UCSD-AML1 (cell line): Measurements from ENCODE around the gene AQP5.

Experiments used
- DNase-seq: peaks from one replicate; lab custom pipeline; 2025; ENCODE audit not compliant: unreplicated experiment; lab: John Stamatoyannopoulos, UW

The AQP5 gene

GRCh38 chr12:49961111-49961922 lies at the start of gene AQP5:
Gene AQP5 (plus strand): TSS chr12:49961872. CDS start chr12:49962018, 146 bp downstream.
- no peak for DNase-seq

- DNase-seq, result no peak
Measured at GRCh38 chr12:49912345-49913255, 49.1 kb upstream of the AQP5 start.

GRCh38 chr12:49916129-49916919 lies 45.3 kb upstream of the AQP5 start:
- no peak for DNase-seq

GRCh38 chr12:49917166-49917787 lies 44.4 kb upstream of the AQP5 start:
- DNase-seq, result no peak

- no peak for DNase-seq
Measured at GRCh38 chr12:49917788-49918173, 43.9 kb upstream of the AQP5 start.

- DNase-seq, result no peak
Measured at GRCh38 chr12:49920241-49920914, 41.3 kb upstream of the AQP5 start.

- DNase-seq, result no peak
Measured at GRCh38 chr12:49920915-49921286, 40.8 kb upstream of the AQP5 start.

- no peak for DNase-seq
Measured at GRCh38 chr12:49921299-49921698, 40.4 kb upstream of the AQP5 start.

GRCh38 chr12:49921936-49922335 lies 39.7 kb upstream of the AQP5 start:
- DNase-seq, result no peak

- no peak for DNase-seq
Measured at GRCh38 chr12:49922349-49923034, 39.2 kb upstream of the AQP5 start.

GRCh38 chr12:49923035-49923644 lies 38.5 kb upstream of the AQP5 start:
- no peak for DNase-seq

GRCh38 chr12:49923880-49924556 lies 37.7 kb upstream of the AQP5 start:
- DNase-seq, result no peak

GRCh38 chr12:49924628-49925246 lies 36.9 kb upstream of the AQP5 start:
- DNase-seq, result no peak

- DNase-seq, result no peak
Measured at GRCh38 chr12:49925433-49926204, 36.1 kb upstream of the AQP5 start.

- no peak for DNase-seq
Measured at GRCh38 chr12:49928471-49928870, 33.2 kb upstream of the AQP5 start.

- no peak for DNase-seq
Measured at GRCh38 chr12:49929581-49929980, 32.1 kb upstream of the AQP5 start.

GRCh38 chr12:49930515-49931288 lies 31.0 kb upstream of the AQP5 start:
- no peak for DNase-seq
